Measurements from ENCODE around the gene UTS2B. TPM values are rescaled to one million over a fixed set of nuclear protein-coding genes. Genes with fewer than 3 reads are reported as not detected.

Gene UTS2B
- total and polyA plus RNA-seq, 9 of the 15 experiments (the other 6 are each of a cell fraction or from before 2014, with no cell fraction given), result 0.06 TPM; not detected in 8

DNA sequence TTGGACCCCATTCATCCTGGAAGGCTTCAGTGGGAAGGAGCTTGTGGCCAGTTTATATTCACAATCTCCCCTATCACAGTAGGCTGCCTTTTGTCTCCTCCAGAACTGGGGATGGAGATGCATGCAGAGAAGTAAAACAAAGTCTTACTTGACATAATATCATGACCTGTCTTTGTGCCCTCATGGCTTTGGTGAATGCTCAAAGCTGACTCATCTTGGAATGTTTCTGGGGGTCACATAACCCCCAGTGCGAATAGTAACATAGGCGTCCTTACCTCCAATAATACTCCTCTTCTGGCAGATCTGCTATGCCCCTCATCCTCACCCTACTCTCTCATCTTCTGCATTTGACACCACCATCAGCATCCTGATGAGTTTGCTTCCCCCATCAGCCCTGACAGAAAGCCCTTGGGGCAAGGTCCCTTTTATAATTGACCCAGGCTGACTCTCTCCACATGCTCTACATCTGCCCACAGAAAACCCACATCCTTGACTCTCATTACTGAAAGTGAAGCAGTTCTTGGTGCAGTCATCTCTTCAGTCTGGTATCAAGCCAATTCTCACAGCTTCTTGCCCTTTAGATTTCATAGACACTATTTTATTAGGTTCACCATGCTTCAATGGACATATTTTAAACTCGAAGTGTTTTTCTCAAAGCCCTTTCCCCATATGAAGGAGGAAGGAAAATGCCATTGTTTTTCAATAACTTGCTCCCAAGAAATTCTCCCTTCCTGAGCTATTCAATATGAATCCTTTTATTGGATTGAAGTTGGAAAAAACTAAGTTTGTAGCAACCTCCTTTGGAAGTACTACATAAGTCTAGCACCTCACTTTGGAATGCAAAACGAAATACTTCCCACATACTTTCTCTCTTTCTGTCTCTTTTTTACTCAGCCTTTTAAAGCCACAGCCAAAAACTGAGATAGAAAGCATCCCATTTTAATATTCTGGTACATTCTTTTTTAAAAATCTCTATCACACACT lies 94.7 kb downstream of the UTS2B start:
- H3K4me3 ChIP-seq, result no peak overlapping the region
- no peaks in the 10 kb centered on the region for H3K27me3 ChIP-seq (ENCODE audit: control insufficient read depth in 2 of 2, insufficient read depth in 2 of 2, low read length in 2 of 2)
- no TSS peak for BruUV-seq (replicated peaks)
- intact Hi-C loops (cut with micrococcal nuclease) (no loop called here), in situ Hi-C loops (cut with MboI) (no loop called here)
- H3K36me3 ChIP-seq (ENCODE audit: control insufficient read depth, insufficient read depth, low read length), result no peaks in the 10 kb centered on the region
- FAIRE-seq, result no peak
- CTCF ChIA-PET (ENCODE audit: low intra/inter-chr PET ratio), result no interaction called here
- H2AFZ ChIP-seq (ENCODE audit: low read depth, low read length), result no peak overlapping the region
- POLR2A ChIA-PET, result interaction anchor here (0.6 kb wide), 1 partner anchor 26 kb away, joined by 3 read pairs; no protein-coding TSS in a partner anchor
- H3K4me2 ChIP-seq (ENCODE audit: insufficient read depth, low read length), result no peak overlapping the region
- no peaks in the 10 kb centered on the region for H3K9me3 ChIP-seq (replicated peaks; ENCODE audit: control insufficient read depth, insufficient read depth, low read depth, low read length)
- H3K9me1 ChIP-seq (ENCODE audit: control insufficient read depth, insufficient read depth, low read length), result no peaks in the 10 kb centered on the region
- 0% methylated on average over 4 of the region's 4 CpGs for WGBS (ENCODE audit: insufficient coverage, low coverage, missing lambda C conversion rate)
- H4K20me1 ChIP-seq (replicated peaks; ENCODE audit: control insufficient read depth, insufficient read depth, low read length), result no peaks in the 10 kb centered on the region
- H3K27ac ChIP-seq (ENCODE audit: extremely low read depth, low read depth, low read length), result no peak overlapping the region
- DNase-seq (ENCODE audit: extremely low read depth in 1 of 4, low spot score in 3 of 4), result no peak
- no peak overlapping the region for H3K9ac ChIP-seq (ENCODE audit: insufficient read depth in 1 of 2, low read depth in 2 of 2, low read length in 2 of 2)
- H3K4me1 ChIP-seq (replicated peaks in 1 of 2; ENCODE audit: control insufficient read depth in 2 of 2, insufficient read depth in 2 of 2, low read length in 2 of 2), result no peaks in the 10 kb centered on the region
- ATAC-seq, result no peak
- no peaks in the 10 kb centered on the region for H3K79me2 ChIP-seq (ENCODE audit: control insufficient read depth, insufficient read depth, low read length)
- TF ChIP-seq MTA1 (IDR thresholded peaks at IDR 0.05; ENCODE audit: borderline replicate concordance) (no peak), ZNF274 (IDR thresholded peaks at IDR 0.05; ENCODE audit: borderline replicate concordance, low read depth, low read length) (no peak), POU5F1 (IDR thresholded peaks at IDR 0.05; ENCODE audit: borderline replicate concordance, low read depth, low read length, partially characterized antibody) (no peak), LEF1 (IDR thresholded peaks at IDR 0.05) (no peak), ZNF830 (CRISPR knock-in tag; IDR thresholded peaks at IDR 0.05) (no peak), KDM4B (IDR thresholded peaks at IDR 0.05; ENCODE audit: borderline replicate concordance in 2 of 2, low read depth in 1 of 2) (no peak), POLR2G (IDR thresholded peaks at IDR 0.05; ENCODE audit: low read depth, low read length) (no peak), RBM39 (optimal IDR thresholded peaks at IDR 0.05; ENCODE audit: low read depth, low read length) (no peak)
- TF ChIP-seq, protein P1, sequence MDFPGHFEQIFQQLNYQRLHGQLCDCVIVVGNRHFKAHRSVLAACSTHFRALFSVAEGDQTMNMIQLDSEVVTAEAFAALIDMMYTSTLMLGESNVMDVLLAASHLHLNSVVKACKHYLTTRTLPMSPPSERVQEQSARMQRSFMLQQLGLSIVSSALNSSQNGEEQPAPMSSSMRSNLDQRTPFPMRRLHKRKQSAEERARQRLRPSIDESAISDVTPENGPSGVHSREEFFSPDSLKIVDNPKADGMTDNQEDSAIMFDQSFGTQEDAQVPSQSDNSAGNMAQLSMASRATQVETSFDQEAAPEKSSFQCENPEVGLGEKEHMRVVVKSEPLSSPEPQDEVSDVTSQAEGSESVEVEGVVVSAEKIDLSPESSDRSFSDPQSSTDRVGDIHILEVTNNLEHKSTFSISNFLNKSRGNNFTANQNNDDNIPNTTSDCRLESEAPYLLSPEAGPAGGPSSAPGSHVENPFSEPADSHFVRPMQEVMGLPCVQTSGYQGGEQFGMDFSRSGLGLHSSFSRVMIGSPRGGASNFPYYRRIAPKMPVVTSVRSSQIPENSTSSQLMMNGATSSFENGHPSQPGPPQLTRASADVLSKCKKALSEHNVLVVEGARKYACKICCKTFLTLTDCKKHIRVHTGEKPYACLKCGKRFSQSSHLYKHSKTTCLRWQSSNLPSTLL (IDR thresholded peaks at IDR 0.05), result no peak
- TF ChIP-seq, protein P2, sequence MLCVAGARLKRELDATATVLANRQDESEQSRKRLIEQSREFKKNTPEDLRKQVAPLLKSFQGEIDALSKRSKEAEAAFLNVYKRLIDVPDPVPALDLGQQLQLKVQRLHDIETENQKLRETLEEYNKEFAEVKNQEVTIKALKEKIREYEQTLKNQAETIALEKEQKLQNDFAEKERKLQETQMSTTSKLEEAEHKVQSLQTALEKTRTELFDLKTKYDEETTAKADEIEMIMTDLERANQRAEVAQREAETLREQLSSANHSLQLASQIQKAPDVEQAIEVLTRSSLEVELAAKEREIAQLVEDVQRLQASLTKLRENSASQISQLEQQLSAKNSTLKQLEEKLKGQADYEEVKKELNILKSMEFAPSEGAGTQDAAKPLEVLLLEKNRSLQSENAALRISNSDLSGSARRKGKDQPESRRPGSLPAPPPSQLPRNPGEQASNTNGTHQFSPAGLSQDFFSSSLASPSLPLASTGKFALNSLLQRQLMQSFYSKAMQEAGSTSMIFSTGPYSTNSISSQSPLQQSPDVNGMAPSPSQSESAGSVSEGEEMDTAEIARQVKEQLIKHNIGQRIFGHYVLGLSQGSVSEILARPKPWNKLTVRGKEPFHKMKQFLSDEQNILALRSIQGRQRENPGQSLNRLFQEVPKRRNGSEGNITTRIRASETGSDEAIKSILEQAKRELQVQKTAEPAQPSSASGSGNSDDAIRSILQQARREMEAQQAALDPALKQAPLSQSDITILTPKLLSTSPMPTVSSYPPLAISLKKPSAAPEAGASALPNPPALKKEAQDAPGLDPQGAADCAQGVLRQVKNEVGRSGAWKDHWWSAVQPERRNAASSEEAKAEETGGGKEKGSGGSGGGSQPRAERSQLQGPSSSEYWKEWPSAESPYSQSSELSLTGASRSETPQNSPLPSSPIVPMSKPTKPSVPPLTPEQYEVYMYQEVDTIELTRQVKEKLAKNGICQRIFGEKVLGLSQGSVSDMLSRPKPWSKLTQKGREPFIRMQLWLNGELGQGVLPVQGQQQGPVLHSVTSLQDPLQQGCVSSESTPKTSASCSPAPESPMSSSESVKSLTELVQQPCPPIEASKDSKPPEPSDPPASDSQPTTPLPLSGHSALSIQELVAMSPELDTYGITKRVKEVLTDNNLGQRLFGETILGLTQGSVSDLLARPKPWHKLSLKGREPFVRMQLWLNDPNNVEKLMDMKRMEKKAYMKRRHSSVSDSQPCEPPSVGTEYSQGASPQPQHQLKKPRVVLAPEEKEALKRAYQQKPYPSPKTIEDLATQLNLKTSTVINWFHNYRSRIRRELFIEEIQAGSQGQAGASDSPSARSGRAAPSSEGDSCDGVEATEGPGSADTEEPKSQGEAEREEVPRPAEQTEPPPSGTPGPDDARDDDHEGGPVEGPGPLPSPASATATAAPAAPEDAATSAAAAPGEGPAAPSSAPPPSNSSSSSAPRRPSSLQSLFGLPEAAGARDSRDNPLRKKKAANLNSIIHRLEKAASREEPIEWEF (CRISPR knock-in tag; IDR thresholded peaks at IDR 0.05), result no peak
- TF ChIP-seq, protein P3, sequence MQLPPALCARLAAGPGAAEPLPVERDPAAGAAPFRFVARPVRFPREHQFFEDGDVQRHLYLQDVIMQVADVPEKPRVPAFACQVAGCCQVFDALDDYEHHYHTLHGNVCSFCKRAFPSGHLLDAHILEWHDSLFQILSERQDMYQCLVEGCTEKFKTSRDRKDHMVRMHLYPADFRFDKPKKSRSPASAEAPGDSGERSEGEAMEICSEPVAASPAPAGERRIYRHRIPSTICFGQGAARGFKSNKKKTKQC (CRISPR knock-in tag; IDR thresholded peaks at IDR 0.05), result no peak

Data from K562 (cell line).